Left ventricle myocardium inferior (tissue), 1 donor: ENCODE measurements around the gene TMEM37. TPM values are rescaled to one million over a fixed set of nuclear protein-coding genes. Genes with fewer than 3 reads are reported as not detected.

Source experiments
- DNase-seq: peaks from one replicate; pipeline ENCODE4 v3.0.0-alpha.2; 2020
- H3K27ac ChIP-seq: fragments of 200-600 bp; replicated peaks from 2 replicates; pipeline ENCODE4 v1.8.0; 2021
- H3K27me3 ChIP-seq: fragments of 200-600 bp; 2 replicates; pipeline ENCODE4 v1.8.0; 2021; ENCODE audit warnings: low read depth
- H3K36me3 ChIP-seq: fragments of 200-600 bp; 2 replicates; pipeline ENCODE4 v1.8.0; 2021
- H3K4me1 ChIP-seq: fragments of 200-600 bp; 2 replicates; pipeline ENCODE4 v1.8.0; 2021
- H3K4me3 ChIP-seq: fragments of 200-600 bp; 2 replicates; pipeline ENCODE4 v1.8.0; 2021; ENCODE audit warnings: mild to moderate bottlenecking, moderate library complexity
- H3K9me3 ChIP-seq: fragments of 200-600 bp; replicated peaks from 2 replicates; pipeline ENCODE4 v1.8.0; 2021
- CTCF ChIP-seq: fragments of 200-600 bp; IDR thresholded peaks from 2 replicates; pipeline ENCODE4 v1.8.0; 2021; ENCODE audit warnings: antibody characterized with exemption, mild to moderate bottlenecking, borderline replicate concordance
- intact Hi-C: fragments of 100-400 bp; cut with micrococcal nuclease; formaldehyde crosslinking; loops from one replicate; pipeline ENCODE4 v1.11.0; 2022
- total RNA-seq: library from RNA; stranded (reverse); fragmentation: NEBNext Ultra II Directional; extraction: Animal tissue kit (Norgen Biotek cat#: 25700); gene quantifications from one replicate; pipeline ENCODE4 v1.2.1, GENCODE V29; 2021
- donor health status: DM: no; HTN: yes; CAD: no; lungs with severe emphysema.

Gene TMEM37
- total RNA-seq, 1 donor from 2014 or later: 2.4 TPM

- H3K36me3 ChIP-seq: no peaks in the 10 kb centered on the region
- H3K27ac ChIP-seq: no peak overlapping the region
- peaks cover 12% of the 10 kb centered on the region for H3K9me3 ChIP-seq
- intact Hi-C loops: no loop called here
- TF ChIP-seq CTCF: no peak
- DNase-seq: no peak
- no peaks in the 10 kb centered on the region for H3K4me1 ChIP-seq
- no peaks in the 10 kb centered on the region for H3K27me3 ChIP-seq
- no peak overlapping the region for H3K4me3 ChIP-seq
These were observed 16.0 kb upstream of the TMEM37 start for GRCh38 chr2:119415630-119416029.

GRCh38 chr2:119416299-119416923 is 15.2 kb upstream of the TMEM37 start:
- Histone ChIP-seq H3K4me1 (no peaks in the 10 kb centered on the region), H3K9me3 (peaks cover 12% of the 10 kb centered on the region), H3K36me3 (no peaks in the 10 kb centered on the region), H3K27me3 (no peaks in the 10 kb centered on the region), H3K4me3 (no peak overlapping the region), H3K27ac (no peak overlapping the region)
- intact Hi-C loops: no loop called here
- no peak for DNase-seq
- no peak for TF ChIP-seq CTCF

GRCh38 chr2:119417908-119418307 is 13.7 kb upstream of the TMEM37 start:
- intact Hi-C loops: no loop called here
- Histone ChIP-seq H3K4me3 (no peak overlapping the region), H3K27me3 (no peaks in the 10 kb centered on the region), H3K27ac (no peak overlapping the region), H3K36me3 (no peaks in the 10 kb centered on the region), H3K9me3 (peaks cover 12% of the 10 kb centered on the region), H3K4me1 (no peaks in the 10 kb centered on the region)
- DNase-seq: no peak
- no peak for TF ChIP-seq CTCF

GRCh38 chr2:119419065-119419464 is 12.6 kb upstream of the TMEM37 start:
- intact Hi-C loops: no loop called here
- no peak overlapping the region for H3K27ac ChIP-seq
- no peak for DNase-seq
- H3K36me3 ChIP-seq: no peaks in the 10 kb centered on the region
- no peak for TF ChIP-seq CTCF
- peaks cover 12% of the 10 kb centered on the region for H3K9me3 ChIP-seq
- H3K27me3 ChIP-seq: no peaks in the 10 kb centered on the region
- no peak overlapping the region for H3K4me3 ChIP-seq
- no peaks in the 10 kb centered on the region for H3K4me1 ChIP-seq

GRCh38 chr2:119419803-119420508 is 11.7 kb upstream of the TMEM37 start:
- intact Hi-C loops: no loop called here
- no peak for TF ChIP-seq CTCF
- H3K27me3 ChIP-seq: no peaks in the 10 kb centered on the region
- no peak for DNase-seq
- peaks cover 4% of the 10 kb centered on the region for H3K9me3 ChIP-seq
- H3K36me3 ChIP-seq: no peaks in the 10 kb centered on the region
- H3K4me1 ChIP-seq: no peaks in the 10 kb centered on the region
- H3K27ac ChIP-seq: no peak overlapping the region
- H3K4me3 ChIP-seq: no peak overlapping the region
